ENCODE measurements around the gene MTA3.
"Not testable (repeated sequence)": the region's sequence is repeated elsewhere in the genome, so short reads cannot be mapped to it uniquely, and the experiment has no call there.

Gene MTA3

GRCh38 chr2:42663828-42664227 is 95.4 kb downstream of the MTA3 start:
- DNase-seq (ENCODE audit: low read depth), result no peak

DNA sequence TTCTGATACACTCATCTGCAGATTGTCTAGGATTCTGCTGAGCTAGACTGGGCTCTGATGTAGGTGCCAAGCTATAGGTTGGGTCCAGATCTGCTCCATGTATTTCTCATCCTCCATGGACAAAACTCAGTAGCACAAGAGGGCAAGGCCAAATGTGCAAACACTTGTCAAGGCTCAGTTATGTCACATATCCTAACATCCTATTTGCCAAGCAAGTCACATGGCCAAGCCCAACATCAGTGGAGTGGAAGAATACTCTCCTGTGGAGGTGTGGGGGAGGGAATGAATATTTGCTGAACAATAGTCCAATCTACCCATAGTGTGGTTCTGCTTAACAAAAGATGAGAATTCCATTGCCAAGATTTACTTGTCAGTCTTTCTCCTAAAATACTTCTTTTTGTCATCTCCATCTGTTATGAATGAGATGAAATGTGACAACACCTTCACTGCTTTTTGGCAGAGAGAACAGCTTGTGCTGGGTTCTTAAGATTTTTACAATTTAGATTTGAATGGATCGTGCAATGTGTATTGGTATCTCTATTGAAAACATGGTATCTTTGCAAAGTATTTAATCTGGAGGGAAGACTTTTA is 105.7 kb downstream of the MTA3 start:
- DNase-seq (ENCODE audit: low read depth), result no peak

GRCh38 chr2:42675815-42676214 is 107.4 kb downstream of the MTA3 start:
- no peak for DNase-seq (ENCODE audit: low read depth)

- DNase-seq (ENCODE audit: low read depth), result no peak
Measured at GRCh38 chr2:42685303-42685702, 116.9 kb downstream of the MTA3 start.

DNA sequence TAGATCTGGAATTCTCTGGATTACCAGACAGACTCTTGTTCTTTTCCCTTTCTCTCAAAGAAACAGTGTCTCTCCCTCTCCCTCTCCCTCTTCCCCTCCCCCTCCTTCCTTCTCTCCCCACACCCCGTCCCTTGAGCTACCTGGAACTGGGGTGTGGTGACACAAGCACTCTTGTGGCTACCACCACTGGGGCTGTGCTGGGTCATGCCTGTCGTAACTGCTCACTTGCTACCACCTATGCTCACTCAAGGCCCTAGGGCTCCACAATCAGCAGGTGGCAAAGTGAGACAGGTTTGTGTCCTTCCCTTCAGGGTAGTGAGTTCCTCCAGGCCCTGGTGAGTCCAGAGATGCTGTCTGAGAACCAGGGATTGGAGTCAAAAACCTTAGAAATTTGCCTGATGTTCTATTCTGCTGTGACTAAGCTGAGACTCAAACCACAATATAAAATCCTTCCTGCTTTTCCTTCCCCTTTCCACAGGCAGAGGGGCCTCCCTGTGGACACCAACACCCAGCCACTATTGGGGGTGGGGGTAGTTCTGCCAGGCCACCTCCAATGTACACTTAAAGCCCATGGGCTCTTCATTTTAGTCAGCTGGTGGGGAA is 124.7 kb downstream of the MTA3 start:
- DNase-seq (ENCODE audit: low read depth), result no peak

- no peak for DNase-seq (ENCODE audit: low read depth)
Measured at GRCh38 chr2:42693688-42694479, 125.5 kb downstream of the MTA3 start.

GRCh38 chr2:42696987-42697386 is 128.6 kb downstream of the MTA3 start:
- DNase-seq (ENCODE audit: low read depth), result no peak

DNA sequence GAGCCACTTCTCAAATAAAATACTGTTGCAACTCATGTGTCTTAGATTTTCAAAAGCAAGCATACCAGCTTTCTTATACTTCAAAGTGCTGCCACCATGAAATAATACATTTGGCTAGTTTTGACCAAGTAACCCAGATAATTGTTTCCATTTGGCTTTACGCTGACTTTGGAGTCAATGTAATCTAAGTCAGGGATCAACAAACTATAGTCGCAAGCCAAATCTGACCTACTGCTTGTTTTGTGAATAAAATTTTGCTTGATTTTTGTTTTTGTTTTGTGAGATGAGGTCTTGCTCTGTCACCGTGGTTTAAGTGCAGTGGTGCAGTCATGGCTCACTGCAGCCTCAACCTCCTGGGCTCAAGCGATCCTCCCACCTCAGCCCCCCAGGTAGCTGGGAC is 130.5 kb downstream of the MTA3 start:
- no peak for DNase-seq (ENCODE audit: low read depth)

GRCh38 chr2:42706836-42707235 is 138.4 kb downstream of the MTA3 start:
- DNase-seq (ENCODE audit: low read depth), result no peak

- no peak for DNase-seq (ENCODE audit: low read depth)
Measured at GRCh38 chr2:42708179-42708578, 139.7 kb downstream of the MTA3 start.

GRCh38 chr2:42711896-42712295 is 143.5 kb downstream of the MTA3 start:
- no peak for DNase-seq (ENCODE audit: low read depth)

DNA sequence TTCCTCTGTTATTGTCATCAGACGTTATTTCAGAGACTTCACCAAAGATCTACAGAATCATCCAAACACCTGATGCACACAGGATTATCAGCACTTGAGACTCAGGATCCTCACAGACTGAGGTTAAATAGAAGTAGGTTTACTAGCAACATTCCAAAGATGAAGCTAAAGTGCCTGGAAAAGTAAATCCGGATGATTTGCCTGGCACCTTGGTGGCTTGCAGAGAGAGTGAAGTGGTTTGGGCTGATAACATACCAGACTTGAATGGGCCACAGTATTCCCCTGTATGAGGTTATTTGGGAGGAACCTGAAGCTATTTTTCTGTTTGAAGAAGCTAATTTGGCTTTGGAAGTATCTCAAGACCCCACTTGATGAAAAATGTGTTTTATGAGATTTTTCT is 144.5 kb downstream of the MTA3 start:
- DNase-seq (ENCODE audit: low read depth), result no peak

- no peak for DNase-seq (ENCODE audit: low read depth)
Measured at GRCh38 chr2:42713920-42714319, 145.5 kb downstream of the MTA3 start.

GRCh38 chr2:42714686-42715085 is 146.3 kb downstream of the MTA3 start:
- DNase-seq (ENCODE audit: low read depth), result no peak

DNA sequence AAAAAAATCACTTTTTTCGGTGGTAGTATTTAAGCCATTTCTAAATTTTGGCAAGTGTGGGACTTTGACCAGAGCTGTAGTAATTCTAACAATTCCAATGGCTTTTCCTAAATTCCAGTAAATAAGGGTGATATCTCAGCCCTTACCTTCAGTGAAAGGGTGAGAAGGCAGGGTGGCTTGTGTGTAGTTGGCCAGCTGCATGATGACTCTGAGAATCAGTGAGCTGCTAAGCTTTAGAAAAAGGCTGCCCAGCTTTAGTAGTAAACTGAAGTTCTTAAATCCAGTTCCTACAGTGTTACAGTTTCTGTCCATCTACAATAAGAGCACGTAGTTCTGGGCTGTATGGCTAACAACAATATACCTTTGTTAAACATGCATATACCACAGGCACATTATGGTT is 153.5 kb downstream of the MTA3 start:
- no peak for DNase-seq (ENCODE audit: low read depth)

- no peak for DNase-seq (ENCODE audit: low read depth)
Measured at GRCh38 chr2:42722320-42723190, 154.1 kb downstream of the MTA3 start.

GRCh38 chr2:42723465-42723864 is 155.0 kb downstream of the MTA3 start:
- no peak for DNase-seq (ENCODE audit: low read depth)

GRCh38 chr2:42724886-42725285 is 156.5 kb downstream of the MTA3 start:
- no peak for DNase-seq (ENCODE audit: low read depth)

DNA sequence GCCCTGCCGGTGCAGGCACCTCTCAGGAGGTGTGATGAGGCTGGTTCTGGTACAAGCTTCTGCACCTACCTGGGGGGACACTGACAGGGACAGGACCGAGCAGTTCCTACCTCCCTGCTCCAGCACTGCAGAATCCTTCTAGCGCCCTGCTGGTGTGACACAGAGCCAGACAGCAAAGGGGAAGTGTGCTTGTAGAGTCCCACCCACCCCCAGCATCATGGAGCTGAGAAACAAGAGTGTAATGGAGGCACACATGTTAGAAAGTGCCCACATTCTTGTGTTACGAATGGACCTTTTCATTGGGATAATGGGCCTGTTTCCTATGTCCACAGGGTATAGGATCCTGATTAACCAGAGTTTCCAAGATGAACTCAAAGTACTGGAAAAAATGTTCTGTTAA is 157.2 kb downstream of the MTA3 start:
- DNase-seq (ENCODE audit: low read depth), result no peak

DNA sequence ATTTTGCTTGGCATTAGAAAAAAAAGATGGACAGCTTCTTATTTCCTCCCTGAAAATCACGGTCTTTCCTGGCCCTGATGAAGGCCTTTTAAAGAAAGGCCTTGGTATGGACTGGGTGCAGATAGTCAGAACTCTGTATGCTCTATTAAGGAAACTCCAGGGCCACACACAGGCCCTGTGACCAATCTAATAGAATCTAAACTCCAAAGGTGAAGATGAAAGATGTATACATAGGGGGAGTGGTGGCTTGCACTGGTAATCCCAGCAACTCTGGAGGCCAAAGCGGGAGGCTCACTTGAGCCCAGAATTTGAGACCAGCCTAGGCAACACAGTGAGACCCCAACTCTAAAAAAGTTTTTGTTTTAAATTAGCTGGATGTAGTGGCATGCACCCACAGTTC is 158.2 kb downstream of the MTA3 start:
- no peak for DNase-seq (ENCODE audit: low read depth)

DNA sequence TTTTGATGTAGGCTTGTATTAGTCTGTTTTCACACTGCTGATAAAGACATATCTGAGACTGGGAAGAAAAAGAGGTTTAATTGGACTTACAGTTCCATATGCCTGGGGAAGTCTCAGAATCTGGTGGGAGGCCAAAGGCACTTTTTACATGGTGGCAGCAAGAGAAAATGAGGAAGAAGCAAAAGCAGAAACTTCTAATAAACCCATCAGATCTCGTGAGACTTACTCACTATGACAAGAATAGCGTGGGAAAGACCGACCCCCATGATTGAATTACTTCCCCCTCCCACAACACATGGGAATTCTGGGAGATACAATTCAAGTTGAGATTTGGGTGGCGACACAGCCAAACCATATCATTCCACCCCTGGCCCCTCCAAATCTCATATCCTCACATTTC is 162.9 kb downstream of the MTA3 start:
- DNase-seq (ENCODE audit: low read depth), result not testable (repeated sequence)

- DNase-seq (ENCODE audit: low read depth), result no peak
Measured at GRCh38 chr2:42733852-42734251, 165.4 kb downstream of the MTA3 start.

All from stimulated activated CD8-positive, alpha-beta memory T cell treated with anti-CD3 and anti-CD28 coated beads, Interleukin-12 subunit alpha, Interleukin-12 subunit beta, amount 100 ng/mL, for 1 hour (primary cell).